Adrenal gland (tissue), 5 donors: ENCODE measurements around the gene TIMMDC1.

Source experiments
- POLR2A ChIP-seq, 2 donors: fragments of 450-650 bp; IDR thresholded peaks; one replicate each; pipeline ENCODE4 v1.6.1; 2017; ENCODE audit warnings: antibody characterized with exemption in 2 of 2, mild to moderate bottlenecking in 2 of 2, moderate library complexity in 1 of 2
- TF ChIP-seq, protein P1 (sequence below), 6 experiments: fragments of 450-650 bp in 4 of 6; fragments of 200-600 bp in 2 of 6; sonication (generic) in 1 of 6; IDR thresholded peaks; 1 replicate in 5 of 6; 2 replicates in 1 of 6; pipeline versions ENCODE4 v1.5.1 to v1.8.0; 2016 to 2021; ENCODE audit warnings: antibody characterized with exemption in 6 of 6, mild to moderate bottlenecking in 2 of 6, moderate library complexity in 1 of 6
- donor health status: DM: no; HTN: no; CAD: no.

DNA sequence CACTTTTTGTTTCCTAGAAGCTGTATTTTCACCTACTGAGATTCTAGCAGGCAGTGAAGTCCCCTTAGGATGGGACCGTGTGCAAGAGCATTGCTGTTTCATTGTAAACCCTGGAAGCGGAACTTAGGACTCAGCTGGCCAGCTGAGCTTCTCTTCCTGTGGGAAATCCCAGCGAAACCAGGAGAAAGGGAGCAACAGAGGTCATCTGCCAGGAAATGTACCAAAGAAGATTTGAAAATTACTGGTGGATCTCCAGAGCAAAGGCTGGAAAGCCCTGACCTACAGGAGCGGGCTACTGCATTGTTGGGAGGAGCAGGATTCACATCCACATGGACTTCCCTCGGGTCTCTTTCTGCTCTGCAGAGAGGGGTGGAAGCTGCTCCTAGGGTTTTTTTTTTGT, 73.3 kb downstream of the TIMMDC1 start:
- TF ChIP-seq, protein P1, sequence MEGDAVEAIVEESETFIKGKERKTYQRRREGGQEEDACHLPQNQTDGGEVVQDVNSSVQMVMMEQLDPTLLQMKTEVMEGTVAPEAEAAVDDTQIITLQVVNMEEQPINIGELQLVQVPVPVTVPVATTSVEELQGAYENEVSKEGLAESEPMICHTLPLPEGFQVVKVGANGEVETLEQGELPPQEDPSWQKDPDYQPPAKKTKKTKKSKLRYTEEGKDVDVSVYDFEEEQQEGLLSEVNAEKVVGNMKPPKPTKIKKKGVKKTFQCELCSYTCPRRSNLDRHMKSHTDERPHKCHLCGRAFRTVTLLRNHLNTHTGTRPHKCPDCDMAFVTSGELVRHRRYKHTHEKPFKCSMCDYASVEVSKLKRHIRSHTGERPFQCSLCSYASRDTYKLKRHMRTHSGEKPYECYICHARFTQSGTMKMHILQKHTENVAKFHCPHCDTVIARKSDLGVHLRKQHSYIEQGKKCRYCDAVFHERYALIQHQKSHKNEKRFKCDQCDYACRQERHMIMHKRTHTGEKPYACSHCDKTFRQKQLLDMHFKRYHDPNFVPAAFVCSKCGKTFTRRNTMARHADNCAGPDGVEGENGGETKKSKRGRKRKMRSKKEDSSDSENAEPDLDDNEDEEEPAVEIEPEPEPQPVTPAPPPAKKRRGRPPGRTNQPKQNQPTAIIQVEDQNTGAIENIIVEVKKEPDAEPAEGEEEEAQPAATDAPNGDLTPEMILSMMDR (IDR thresholded peaks at IDR 0.05): no peak
- no peak for TF ChIP-seq POLR2A (IDR thresholded peaks at IDR 0.05)
